ENCODE results near the gene GALNT5.

GALNT5 gene

DNA sequence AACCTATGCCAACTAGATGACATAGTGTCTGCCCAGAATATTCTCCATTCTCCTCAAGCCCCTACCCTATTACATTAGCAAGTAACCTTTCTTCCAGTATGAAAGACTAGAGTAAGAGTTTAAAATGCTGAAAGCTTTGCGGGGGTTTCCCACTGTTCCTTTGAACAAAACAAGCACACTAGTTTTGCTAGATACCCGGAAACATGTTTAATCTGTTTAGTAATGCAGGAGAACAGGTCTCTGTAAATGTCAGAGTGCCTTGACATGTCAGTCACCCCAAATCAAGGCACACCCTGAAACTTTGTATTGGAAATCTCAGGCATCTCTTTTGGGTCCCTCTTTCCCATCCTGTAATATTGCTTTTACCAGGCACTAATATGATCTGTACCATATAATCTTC is 11.6 kb downstream of the GALNT5 start:
- TF ChIP-seq ZNF2 (tag by site-specific recombination; IDR thresholded peaks at IDR 0.05) (no peak), ZNF157 (tag by site-specific recombination; IDR thresholded peaks at IDR 0.05) (no peak), GLIS2 (tag by site-specific recombination; IDR thresholded peaks at IDR 0.05) (no peak), ZFP3 (tag by site-specific recombination; IDR thresholded peaks at IDR 0.05; ENCODE audit: low read depth) (no peak), ZNF610 (tag by site-specific recombination; IDR thresholded peaks at IDR 0.05; ENCODE audit: borderline replicate concordance) (no peak), ZNF221 (tag by site-specific recombination; IDR thresholded peaks at IDR 0.05; ENCODE audit: borderline replicate concordance) (no peak), ZNF707 (tag by site-specific recombination; IDR thresholded peaks at IDR 0.05) (no peak), ZFP37 (tag by site-specific recombination; IDR thresholded peaks at IDR 0.05) (no peak), ZBTB8A (tag by site-specific recombination; IDR thresholded peaks at IDR 0.05) (no peak), ZNF510 (tag by site-specific recombination; IDR thresholded peaks at IDR 0.05; ENCODE audit: insufficient replicate concordance) (no peak), ZNF747 (tag by site-specific recombination; IDR thresholded peaks at IDR 0.05) (no peak), ZNF169 (tag by site-specific recombination; IDR thresholded peaks at IDR 0.05) (no peak)
- TF ChIP-seq, protein P1, sequence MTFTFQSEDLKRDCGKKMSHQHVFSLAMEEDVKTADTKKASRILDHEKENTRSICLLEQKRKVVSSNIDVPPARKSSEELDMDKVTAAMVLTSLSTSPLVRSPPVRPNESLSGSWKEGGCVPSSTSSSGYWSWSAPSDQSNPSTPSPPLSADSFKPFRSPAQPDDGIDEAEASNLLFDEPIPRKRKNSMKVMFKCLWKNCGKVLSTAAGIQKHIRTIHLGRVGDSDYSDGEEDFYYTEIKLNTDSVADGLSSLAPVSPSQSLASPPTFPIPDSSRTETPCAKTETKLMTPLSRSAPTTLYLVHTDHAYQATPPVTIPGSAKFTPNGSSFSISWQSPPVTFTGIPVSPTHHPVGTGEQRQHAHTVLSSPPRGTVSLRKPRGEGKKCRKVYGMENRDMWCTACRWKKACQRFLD (tag by site-specific recombination; IDR thresholded peaks at IDR 0.05), result no peak
- TF ChIP-seq, protein P2, sequence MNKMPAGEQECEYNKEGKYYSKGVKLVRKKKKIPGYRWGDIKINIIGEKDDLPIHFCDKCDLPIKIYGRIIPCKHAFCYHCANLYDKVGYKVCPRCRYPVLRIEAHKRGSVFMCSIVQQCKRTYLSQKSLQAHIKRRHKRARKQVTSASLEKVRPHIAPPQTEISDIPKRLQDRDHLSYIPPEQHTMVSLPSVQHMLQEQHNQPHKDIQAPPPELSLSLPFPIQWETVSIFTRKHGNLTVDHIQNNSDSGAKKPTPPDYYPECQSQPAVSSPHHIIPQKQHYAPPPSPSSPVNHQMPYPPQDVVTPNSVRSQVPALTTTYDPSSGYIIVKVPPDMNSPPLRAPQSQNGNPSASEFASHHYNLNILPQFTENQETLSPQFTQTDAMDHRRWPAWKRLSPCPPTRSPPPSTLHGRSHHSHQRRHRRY (tag by site-specific recombination; IDR thresholded peaks at IDR 0.05), result no peak
- TF ChIP-seq, protein P3, sequence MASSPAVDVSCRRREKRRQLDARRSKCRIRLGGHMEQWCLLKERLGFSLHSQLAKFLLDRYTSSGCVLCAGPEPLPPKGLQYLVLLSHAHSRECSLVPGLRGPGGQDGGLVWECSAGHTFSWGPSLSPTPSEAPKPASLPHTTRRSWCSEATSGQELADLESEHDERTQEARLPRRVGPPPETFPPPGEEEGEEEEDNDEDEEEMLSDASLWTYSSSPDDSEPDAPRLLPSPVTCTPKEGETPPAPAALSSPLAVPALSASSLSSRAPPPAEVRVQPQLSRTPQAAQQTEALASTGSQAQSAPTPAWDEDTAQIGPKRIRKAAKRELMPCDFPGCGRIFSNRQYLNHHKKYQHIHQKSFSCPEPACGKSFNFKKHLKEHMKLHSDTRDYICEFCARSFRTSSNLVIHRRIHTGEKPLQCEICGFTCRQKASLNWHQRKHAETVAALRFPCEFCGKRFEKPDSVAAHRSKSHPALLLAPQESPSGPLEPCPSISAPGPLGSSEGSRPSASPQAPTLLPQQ (tag by site-specific recombination; IDR thresholded peaks at IDR 0.05), result no peak
- TF ChIP-seq, protein P4, sequence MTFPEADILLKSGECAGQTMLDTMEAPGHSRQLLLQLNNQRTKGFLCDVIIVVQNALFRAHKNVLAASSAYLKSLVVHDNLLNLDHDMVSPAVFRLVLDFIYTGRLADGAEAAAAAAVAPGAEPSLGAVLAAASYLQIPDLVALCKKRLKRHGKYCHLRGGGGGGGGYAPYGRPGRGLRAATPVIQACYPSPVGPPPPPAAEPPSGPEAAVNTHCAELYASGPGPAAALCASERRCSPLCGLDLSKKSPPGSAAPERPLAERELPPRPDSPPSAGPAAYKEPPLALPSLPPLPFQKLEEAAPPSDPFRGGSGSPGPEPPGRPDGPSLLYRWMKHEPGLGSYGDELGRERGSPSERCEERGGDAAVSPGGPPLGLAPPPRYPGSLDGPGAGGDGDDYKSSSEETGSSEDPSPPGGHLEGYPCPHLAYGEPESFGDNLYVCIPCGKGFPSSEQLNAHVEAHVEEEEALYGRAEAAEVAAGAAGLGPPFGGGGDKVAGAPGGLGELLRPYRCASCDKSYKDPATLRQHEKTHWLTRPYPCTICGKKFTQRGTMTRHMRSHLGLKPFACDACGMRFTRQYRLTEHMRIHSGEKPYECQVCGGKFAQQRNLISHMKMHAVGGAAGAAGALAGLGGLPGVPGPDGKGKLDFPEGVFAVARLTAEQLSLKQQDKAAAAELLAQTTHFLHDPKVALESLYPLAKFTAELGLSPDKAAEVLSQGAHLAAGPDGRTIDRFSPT (tag by site-specific recombination; IDR thresholded peaks at IDR 0.05), result no peak
- no peaks in the 10 kb centered on the region for H3K9me3 ChIP-seq (ENCODE audit: control insufficient read depth, insufficient read depth, low read depth, low read length)
- no peak overlapping the region for H3K27ac ChIP-seq (ENCODE audit: extremely low read depth, low read depth, low read length)
- H3K4me3 ChIP-seq (ENCODE audit: low read depth, low read length), result no peak overlapping the region
- no peaks in the 10 kb centered on the region for H3K4me1 ChIP-seq (ENCODE audit: control insufficient read depth, insufficient read depth, low read length)
- CTCF ChIA-PET, result no interaction called here
- POLR2A ChIA-PET, result no interaction called here
- no peaks in the 10 kb centered on the region for H3K36me3 ChIP-seq (ENCODE audit: control insufficient read depth in 2 of 2, insufficient read depth in 1 of 2, low read length in 2 of 2)

DNA sequence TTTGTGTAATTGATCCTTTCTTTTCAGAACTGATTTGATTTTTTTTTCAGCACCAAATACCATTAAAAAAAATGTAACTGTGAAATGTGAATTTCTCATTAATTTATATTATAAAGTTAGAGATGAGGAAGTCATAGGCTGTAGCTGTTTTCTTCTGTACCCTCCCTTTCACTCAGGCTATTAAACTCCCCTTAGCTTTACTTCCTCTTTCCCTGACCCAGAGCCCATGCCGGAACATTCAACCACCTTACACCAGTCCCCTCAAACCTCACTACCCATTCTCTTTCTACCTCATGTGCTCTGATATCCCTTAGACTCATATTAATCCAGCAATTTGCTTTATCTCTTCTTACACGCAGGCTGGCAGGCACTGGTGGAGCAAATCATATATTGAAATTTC is 12.4 kb downstream of the GALNT5 start:
- ChIA-PET CTCF (interaction anchor here (1.4 kb wide), 1 partner anchor 33 kb away, joined by 3 read pairs; no protein-coding TSS in a partner anchor), POLR2A (no interaction called here)
- Histone ChIP-seq H3K36me3 (ENCODE audit: control insufficient read depth in 2 of 2, insufficient read depth in 1 of 2, low read length in 2 of 2) (no peaks in the 10 kb centered on the region), H3K4me3 (ENCODE audit: low read depth, low read length) (no peak overlapping the region), H3K27ac (ENCODE audit: extremely low read depth, low read depth, low read length) (no peak overlapping the region), H3K9me3 (ENCODE audit: control insufficient read depth, insufficient read depth, low read depth, low read length) (no peaks in the 10 kb centered on the region), H3K4me1 (ENCODE audit: control insufficient read depth, insufficient read depth, low read length) (no peaks in the 10 kb centered on the region)
- no peak for TF ChIP-seq ZNF184 (tag by site-specific recombination; IDR thresholded peaks at IDR 0.05)

Data from HEK293 (cell line).